DMS153 (cell line): ENCODE results near the gene AKAP13.

Source experiments
- DNase-seq: peaks from one replicate; lab custom pipeline; 2025; lab: John Stamatoyannopoulos, UW

Gene AKAP13

GRCh38 chr15:85727068-85727467, 346.7 kb downstream of the AKAP13 start:
- DNase-seq = no peak

- DNase-seq = peak; percentile 28
Observed at GRCh38 chr15:85730001-85730820, 349.8 kb downstream of the AKAP13 start.

- DNase-seq = no peak
Observed at GRCh38 chr15:85733416-85733815, 353.0 kb downstream of the AKAP13 start.

GRCh38 chr15:85737061-85737460, 356.7 kb downstream of the AKAP13 start:
- DNase-seq = no peak

GRCh38 chr15:85741021-85741421, 360.6 kb downstream of the AKAP13 start:
- no peak for DNase-seq

- DNase-seq = no peak
Observed at GRCh38 chr15:85741662-85742061, 361.3 kb downstream of the AKAP13 start.

- DNase-seq = no peak
Observed at GRCh38 chr15:85742186-85742821, 361.9 kb downstream of the AKAP13 start.

GRCh38 chr15:85743392-85744055, 363.1 kb downstream of the AKAP13 start:
- peak; percentile 59 for DNase-seq

GRCh38 chr15:85744579-85744978, 364.2 kb downstream of the AKAP13 start:
- DNase-seq = no peak

GRCh38 chr15:85745023-85745422, 364.6 kb downstream of the AKAP13 start:
- no peak for DNase-seq

GRCh38 chr15:85745525-85746150, 365.2 kb downstream of the AKAP13 start:
- no peak for DNase-seq

- no peak for DNase-seq
Observed at GRCh38 chr15:85746641-85747040, 366.2 kb downstream of the AKAP13 start.

GRCh38 chr15:85748176-85748575, 367.8 kb downstream of the AKAP13 start:
- DNase-seq = no peak

GRCh38 chr15:85748729-85749128, 368.3 kb downstream of the AKAP13 start:
- DNase-seq = no peak

GRCh38 chr15:85749261-85750151, 369.1 kb downstream of the AKAP13 start:
- DNase-seq = no peak

- DNase-seq = no peak
Observed at GRCh38 chr15:85750319-85751290, 370.2 kb downstream of the AKAP13 start.

GRCh38 chr15:85751291-85752123, 371.1 kb downstream of the AKAP13 start:
- no peak for DNase-seq

- DNase-seq = no peak
Observed at GRCh38 chr15:85752124-85752475, 371.7 kb downstream of the AKAP13 start.

GRCh38 chr15:85752491-85752961, 372.1 kb downstream of the AKAP13 start:
- DNase-seq = no peak
